ENCODE data around the gene NHLRC2. TPM values are rescaled to one million over a fixed set of nuclear protein-coding genes. Genes with fewer than 3 reads are reported as not detected.

The NHLRC2 gene
- polyA plus RNA-seq, 3 donors: 2.8 to 6.9 (median 5.3) TPM

- Mint-ChIP-seq H3K9me3 (peaks cover 0 to 2% (median 0%) of the 10 kb centered on the region in 7 donors), H3K27ac (no peak overlapping the region), H3K4me3 (no peak overlapping the region), H3K4me1 (peaks cover 10% of the 10 kb centered on the region), H3K36me3 (peaks cover 50 to 52% of the 10 kb centered on the region in 2 donors), H3K27me3 (ENCODE audit: low read depth in 3 of 3) (peaks cover 0 to 2% (median 0%) of the 10 kb centered on the region in 3 donors)
- no peak overlapping the region for H3K4me2 ChIP-seq (replicated peaks; ENCODE audit: extremely low read depth, low read length, poor library complexity, severe bottlenecking)
- H3K27ac ChIP-seq (ENCODE audit: low read depth in 1 of 2, low read length in 2 of 2): no peak overlapping the region
- peaks cover 21 to 70% of the 10 kb centered on the region in 2 donors for H3K36me3 ChIP-seq (replicated peaks in 1 of 2; ENCODE audit: control insufficient read depth in 1 of 2, insufficient read depth in 2 of 2, low read length in 2 of 2)
- H3K4me3 ChIP-seq (replicated peaks in 1 of 3; ENCODE audit: low read depth in 2 of 3, low read length in 3 of 3): no peak overlapping the region
- H2AFZ ChIP-seq (ENCODE audit: insufficient read depth, low read depth, low read length, poor library complexity, severe bottlenecking): no peak overlapping the region
- H3K9me3 ChIP-seq (replicated peaks in 1 of 2; ENCODE audit: control insufficient read depth in 1 of 2, insufficient read depth in 1 of 2, low read length in 2 of 2): no peaks in the 10 kb centered on the region
- H4K20me1 ChIP-seq (ENCODE audit: insufficient read depth, low read length): peaks cover 5% of the 10 kb centered on the region
- no peak for DNase-seq
- no peaks in the 10 kb centered on the region for H3K27me3 ChIP-seq (ENCODE audit: control insufficient read depth in 2 of 2, insufficient read depth in 2 of 2, low read length in 2 of 2)
- H3K9ac ChIP-seq (ENCODE audit: insufficient read depth, low read length, poor library complexity, severe bottlenecking): no peak overlapping the region
- peaks cover 3% of the 10 kb centered on the region for H3K79me2 ChIP-seq (ENCODE audit: insufficient read depth, low read length)
- no peaks in the 10 kb centered on the region for H3K4me1 ChIP-seq (ENCODE audit: control insufficient read depth in 1 of 2, insufficient read depth in 2 of 2, low read length in 2 of 2)
- TF ChIP-seq CTCF (IDR thresholded peaks at IDR 0.05): no peak
- intact Hi-C loops (cut with micrococcal nuclease): no loop called here
These were observed 40.6 kb downstream of the NHLRC2 start for GRCh38 chr10:113895018-113895417.

- Mint-ChIP-seq H3K4me1 (peaks cover 7% of the 10 kb centered on the region), H3K27me3 (ENCODE audit: low read depth in 3 of 3) (peaks cover 0 to 2% (median 0%) of the 10 kb centered on the region in 3 donors), H3K9me3 (peaks cover 0 to 2% (median 0%) of the 10 kb centered on the region in 7 donors), H3K36me3 (peaks cover 61 to 64% of the 10 kb centered on the region in 2 donors), H3K4me3 (no peak overlapping the region), H3K27ac (no peak overlapping the region)
- TF ChIP-seq CTCF (IDR thresholded peaks at IDR 0.05): no peak
- H3K4me1 ChIP-seq (ENCODE audit: control insufficient read depth in 1 of 2, insufficient read depth in 2 of 2, low read length in 2 of 2): no peaks in the 10 kb centered on the region
- H3K27ac ChIP-seq (ENCODE audit: low read depth in 1 of 2, low read length in 2 of 2): no peak overlapping the region
- no peaks in the 10 kb centered on the region for H3K79me2 ChIP-seq (ENCODE audit: insufficient read depth, low read length)
- no peak overlapping the region for H3K9ac ChIP-seq (ENCODE audit: insufficient read depth, low read length, poor library complexity, severe bottlenecking)
- no peaks in the 10 kb centered on the region for H3K27me3 ChIP-seq (ENCODE audit: control insufficient read depth in 2 of 2, insufficient read depth in 2 of 2, low read length in 2 of 2)
- intact Hi-C loops (cut with micrococcal nuclease): no loop called here
- no peak overlapping the region for H3K4me3 ChIP-seq (replicated peaks in 1 of 3; ENCODE audit: low read depth in 2 of 3, low read length in 3 of 3)
- H2AFZ ChIP-seq (ENCODE audit: insufficient read depth, low read depth, low read length, poor library complexity, severe bottlenecking): no peak overlapping the region
- peak in 2 of 3 donors; percentile 4 for DNase-seq
- 87% methylated on average over 3 of the region's 6 CpGs for WGBS (ENCODE audit: insufficient coverage)
- no peaks in the 10 kb centered on the region for H4K20me1 ChIP-seq (ENCODE audit: insufficient read depth, low read length)
- no peaks in the 10 kb centered on the region for H3K9me3 ChIP-seq (replicated peaks in 1 of 2; ENCODE audit: control insufficient read depth in 1 of 2, insufficient read depth in 1 of 2, low read length in 2 of 2)
- no peak overlapping the region for H3K4me2 ChIP-seq (replicated peaks; ENCODE audit: extremely low read depth, low read length, poor library complexity, severe bottlenecking)
- H3K36me3 ChIP-seq (replicated peaks in 1 of 2; ENCODE audit: control insufficient read depth in 1 of 2, insufficient read depth in 2 of 2, low read length in 2 of 2): peaks cover 43 to 76% of the 10 kb centered on the region in 2 donors
These were observed 43.5 kb downstream of the NHLRC2 start for GRCh38 chr10:113897693-113898618.

All from CD14-positive monocyte (primary cell).